ENCODE measurements around the gene PIK3CD.
"Not testable (repeated sequence)": the region's sequence is repeated elsewhere in the genome, so short reads cannot be mapped to it uniquely, and the experiment has no call there.

DNA sequence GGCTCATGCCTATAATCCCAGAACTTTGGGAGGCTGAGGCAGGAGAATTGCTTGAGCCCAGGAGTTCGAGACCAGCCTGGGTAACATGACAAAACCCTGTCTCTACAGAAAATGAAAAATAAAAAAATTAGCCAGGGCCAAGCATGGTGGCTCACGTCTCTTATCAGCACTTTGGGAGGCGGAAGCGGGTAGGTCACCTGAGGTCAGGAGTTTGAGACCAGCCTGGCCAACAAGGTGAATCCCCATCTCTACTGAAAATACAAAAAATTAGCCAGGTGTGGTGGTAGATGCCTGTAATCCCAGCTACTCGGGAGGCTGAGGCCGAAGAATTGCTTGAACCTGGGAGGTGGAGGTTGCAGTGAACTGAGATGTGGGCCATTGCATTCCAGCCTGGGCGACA lies 61.2 kb downstream of the PIK3CD start:
- TF ChIP-seq, protein P1, sequence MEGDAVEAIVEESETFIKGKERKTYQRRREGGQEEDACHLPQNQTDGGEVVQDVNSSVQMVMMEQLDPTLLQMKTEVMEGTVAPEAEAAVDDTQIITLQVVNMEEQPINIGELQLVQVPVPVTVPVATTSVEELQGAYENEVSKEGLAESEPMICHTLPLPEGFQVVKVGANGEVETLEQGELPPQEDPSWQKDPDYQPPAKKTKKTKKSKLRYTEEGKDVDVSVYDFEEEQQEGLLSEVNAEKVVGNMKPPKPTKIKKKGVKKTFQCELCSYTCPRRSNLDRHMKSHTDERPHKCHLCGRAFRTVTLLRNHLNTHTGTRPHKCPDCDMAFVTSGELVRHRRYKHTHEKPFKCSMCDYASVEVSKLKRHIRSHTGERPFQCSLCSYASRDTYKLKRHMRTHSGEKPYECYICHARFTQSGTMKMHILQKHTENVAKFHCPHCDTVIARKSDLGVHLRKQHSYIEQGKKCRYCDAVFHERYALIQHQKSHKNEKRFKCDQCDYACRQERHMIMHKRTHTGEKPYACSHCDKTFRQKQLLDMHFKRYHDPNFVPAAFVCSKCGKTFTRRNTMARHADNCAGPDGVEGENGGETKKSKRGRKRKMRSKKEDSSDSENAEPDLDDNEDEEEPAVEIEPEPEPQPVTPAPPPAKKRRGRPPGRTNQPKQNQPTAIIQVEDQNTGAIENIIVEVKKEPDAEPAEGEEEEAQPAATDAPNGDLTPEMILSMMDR (IDR thresholded peaks at IDR 0.05): not testable (repeated sequence)
- not testable (repeated sequence) for TF ChIP-seq POLR2A (IDR thresholded peaks at IDR 0.05)

Data from esophagus squamous epithelium (tissue), 4 donors.